Thymus (tissue), 11 donors: ENCODE data around the gene APBB1IP. TPM values are rescaled to one million over a fixed set of nuclear protein-coding genes. Genes with fewer than 3 reads are reported as not detected.
"Not testable (repeated sequence)": the region's sequence is repeated elsewhere in the genome, so short reads cannot be mapped to it uniquely, and the experiment has no call there.

Source experiments
- DNase-seq, 9 donors: peaks; one replicate each; pipeline ENCODE4 v3.0.0-alpha.2; 2013; ENCODE audit warnings: low spot score in 9 of 9, low read depth in 6 of 9, missing footprints in 1 of 9
- H3K27ac ChIP-seq, 2 donors: one replicate each; pipeline ENCODE4 v1.5.1; 2013; ENCODE audit warnings: control low read depth in 1 of 2, low read depth in 1 of 2, low read length in 1 of 2, mild to moderate bottlenecking in 1 of 2, moderate library complexity in 1 of 2
- H3K27me3 ChIP-seq, 2 donors: one replicate each; pipeline ENCODE4 v1.5.1; 2013; ENCODE audit warnings: low read length in 1 of 2; ENCODE audit not compliant: control insufficient read depth in 2 of 2, insufficient read depth in 1 of 2
- H3K36me3 ChIP-seq, 2 donors: one replicate each; pipeline ENCODE4 v1.5.1; 2013; ENCODE audit warnings: low read length in 1 of 2, mild to moderate bottlenecking in 1 of 2, moderate library complexity in 1 of 2; ENCODE audit not compliant: control insufficient read depth in 2 of 2, insufficient read depth in 2 of 2
- H3K4me1 ChIP-seq, 2 donors: one replicate each; pipeline ENCODE4 v1.5.1; 2013; ENCODE audit warnings: low read length in 2 of 2; ENCODE audit not compliant: control insufficient read depth in 2 of 2, insufficient read depth in 2 of 2
- H3K4me3 ChIP-seq, 2 donors: one replicate each; pipeline ENCODE4 v1.5.1; 2013; ENCODE audit warnings: low read length in 2 of 2, control low read depth in 1 of 2, mild to moderate bottlenecking in 1 of 2
- H3K9me3 ChIP-seq, 2 donors: one replicate each; pipeline ENCODE4 v1.5.1; 2013; ENCODE audit warnings: low read length in 1 of 2, mild to moderate bottlenecking in 1 of 2; ENCODE audit not compliant: control insufficient read depth in 2 of 2, insufficient read depth in 1 of 2
- WGBS: extraction: QIAGEN DNeasy Blood & Tissue Kit; methylation state at CpG from one replicate; pipeline ENCODE4 v1.1.7; 2013; 5-methylcytosine and 5-hydroxymethylcytosine counted together
- polyA plus RNA-seq: library from polyadenylated mRNA; stranded (reverse); fragments of 200-250 nt; gene quantifications from one replicate; pipeline ENCODE4 v1.2.3, GENCODE V29; 2013
- total RNA-seq: library from RNA; stranded (reverse); fragments of 120-200 nt; gene quantifications from one replicate; pipeline ENCODE4 v1.2.4, GENCODE V29; 2013
- donor health status: healthy.

Gene APBB1IP
- total and polyA plus RNA-seq, 2 donors = 40.0 to 46.2 TPM

- peaks cover 64 to 96% of the 10 kb centered on the region in 2 donors for H3K36me3 ChIP-seq
Observed at GRCh38 chr10:26502986-26503385, 64.8 kb downstream of the APBB1IP start.

GRCh38 chr10:26503911-26504310 is 65.8 kb downstream of the APBB1IP start:
- no peak overlapping the region for H3K4me3 ChIP-seq
- peak in 2 of 9 donors; percentile 44 to 71 for DNase-seq
- H3K36me3 ChIP-seq = peaks cover 57 to 92% of the 10 kb centered on the region in 2 donors
- no peaks in the 10 kb centered on the region for H3K9me3 ChIP-seq
- peaks cover 2 to 11% of the 10 kb centered on the region in 2 donors for H3K4me1 ChIP-seq
- 73% methylated on average over 3 of the region's 3 CpGs for WGBS
- H3K27ac ChIP-seq = peak overlapping the region in 1 of 2 donors; percentile 59
- H3K27me3 ChIP-seq = no peaks in the 10 kb centered on the region

More at GRCh38 chr10:26502986-26503385, 64.8 kb downstream of the APBB1IP start:
- H3K27ac ChIP-seq = no peak overlapping the region
- peaks cover 2 to 13% of the 10 kb centered on the region in 2 donors for H3K4me1 ChIP-seq
- no peaks in the 10 kb centered on the region for H3K9me3 ChIP-seq
- H3K4me3 ChIP-seq = no peak overlapping the region
- WGBS = 98% methylated on average over 6 of the region's 6 CpGs
- H3K27me3 ChIP-seq = no peaks in the 10 kb centered on the region
- DNase-seq = no peak

DNA sequence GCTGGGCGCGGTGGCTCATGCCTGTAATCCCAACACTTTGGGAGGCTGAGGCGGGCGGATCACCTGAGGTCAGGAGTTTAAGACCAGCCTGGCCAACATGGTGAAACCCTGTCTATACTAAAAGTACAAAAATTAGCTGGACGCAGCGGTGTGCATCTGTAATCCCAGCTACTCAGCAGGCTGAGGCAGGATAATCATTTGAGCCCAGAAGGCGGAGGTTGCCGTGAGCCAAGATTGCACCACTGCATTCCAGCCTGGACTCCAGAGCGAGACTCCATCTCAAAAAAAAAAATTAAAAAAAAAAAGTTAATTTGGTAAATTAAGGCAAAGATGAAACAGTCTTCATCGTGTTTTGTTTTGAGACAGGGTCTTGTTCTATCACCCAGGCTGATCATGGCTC is 66.3 kb downstream of the APBB1IP start:
- H3K4me3 ChIP-seq, DNase-seq, H3K27ac ChIP-seq, H3K4me1 ChIP-seq, H3K27me3 ChIP-seq, H3K9me3 ChIP-seq: not testable (repeated sequence)
- 91% methylated on average over 10 of the region's 10 CpGs for WGBS
- H3K36me3 ChIP-seq = peaks cover 54 to 92% of the 10 kb centered on the region in 2 donors

DNA sequence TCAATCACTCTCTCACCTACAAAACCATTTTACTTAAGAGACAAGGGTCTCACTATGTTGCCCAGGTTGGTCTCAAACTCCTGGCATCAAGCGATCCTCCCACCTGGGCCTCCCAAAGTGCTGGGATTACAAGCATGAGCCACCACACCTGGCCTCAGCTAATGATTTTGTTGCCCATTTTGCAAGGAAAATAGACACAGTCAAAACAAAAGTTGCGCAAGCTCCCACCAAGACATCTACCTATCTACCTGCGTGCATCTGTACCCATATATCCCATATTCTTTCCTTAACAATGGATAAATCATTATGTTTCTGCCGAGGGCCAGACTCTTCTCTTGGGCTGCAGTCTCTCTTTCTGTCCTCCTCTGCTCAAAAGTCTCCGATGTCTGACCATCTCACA is 67.3 kb downstream of the APBB1IP start:
- over 99% methylated on average over 5 of the region's 5 CpGs for WGBS
- H3K27me3 ChIP-seq = no peaks in the 10 kb centered on the region
- no peak for DNase-seq
- H3K4me1 ChIP-seq = peaks cover 2 to 8% of the 10 kb centered on the region in 2 donors
- H3K36me3 ChIP-seq = peaks cover 52 to 91% of the 10 kb centered on the region in 2 donors
- no peaks in the 10 kb centered on the region for H3K9me3 ChIP-seq
- H3K27ac ChIP-seq = no peak overlapping the region
- H3K4me3 ChIP-seq = no peak overlapping the region

DNA sequence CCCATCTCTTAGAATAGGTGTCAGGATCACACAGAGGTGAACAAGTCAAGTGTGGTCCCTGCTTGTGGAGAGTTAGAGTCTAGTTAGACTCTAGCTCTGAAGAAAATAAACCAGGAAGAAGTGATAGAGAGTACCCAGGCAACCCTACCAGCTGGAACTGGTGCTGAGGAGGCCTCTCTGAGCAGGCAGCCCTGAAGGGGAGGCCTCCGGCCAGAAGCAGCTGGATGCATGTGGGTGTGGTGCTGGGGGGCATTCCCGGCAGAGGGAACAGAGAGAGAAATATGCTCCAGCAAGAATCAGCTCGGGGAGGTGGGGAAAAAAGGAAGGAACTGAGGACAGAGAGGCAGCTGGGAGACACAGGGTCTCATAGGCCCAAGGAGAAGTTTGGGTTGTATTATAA is 68.6 kb downstream of the APBB1IP start:
- Histone ChIP-seq H3K4me3 (no peak overlapping the region), H3K27ac (peak overlapping the region in 1 of 2 donors; percentile 39), H3K4me1 (peaks cover 2 to 8% of the 10 kb centered on the region in 2 donors), H3K27me3 (no peaks in the 10 kb centered on the region), H3K9me3 (no peaks in the 10 kb centered on the region), H3K36me3 (peaks cover 50 to 90% of the 10 kb centered on the region in 2 donors)
- WGBS = 95% methylated on average over 3 of the region's 3 CpGs
- no peak for DNase-seq

- H3K4me3 ChIP-seq = no peak overlapping the region
- H3K27ac ChIP-seq = peak overlapping the region in 1 of 2 donors; percentile 39
- no peaks in the 10 kb centered on the region for H3K27me3 ChIP-seq
- H3K36me3 ChIP-seq = peaks cover 53 to 91% of the 10 kb centered on the region in 2 donors
- H3K4me1 ChIP-seq = peaks cover 0 to 8% of the 10 kb centered on the region in 2 donors
- no peak for DNase-seq
- H3K9me3 ChIP-seq = peaks cover 0 to 3% of the 10 kb centered on the region in 2 donors
Observed at GRCh38 chr10:26507441-26507840, 69.3 kb downstream of the APBB1IP start.

- Histone ChIP-seq H3K27me3 (no peaks in the 10 kb centered on the region), H3K27ac (no peak overlapping the region), H3K36me3 (peaks cover 57 to 91% of the 10 kb centered on the region in 2 donors), H3K4me1 (peaks cover 0 to 7% of the 10 kb centered on the region in 2 donors), H3K9me3 (peaks cover 0 to 5% of the 10 kb centered on the region in 2 donors), H3K4me3 (no peak overlapping the region)
- DNase-seq = no peak
- WGBS = 97% methylated on average over 4 of the region's 4 CpGs
Observed at GRCh38 chr10:26508016-26508415, 69.9 kb downstream of the APBB1IP start.

DNA sequence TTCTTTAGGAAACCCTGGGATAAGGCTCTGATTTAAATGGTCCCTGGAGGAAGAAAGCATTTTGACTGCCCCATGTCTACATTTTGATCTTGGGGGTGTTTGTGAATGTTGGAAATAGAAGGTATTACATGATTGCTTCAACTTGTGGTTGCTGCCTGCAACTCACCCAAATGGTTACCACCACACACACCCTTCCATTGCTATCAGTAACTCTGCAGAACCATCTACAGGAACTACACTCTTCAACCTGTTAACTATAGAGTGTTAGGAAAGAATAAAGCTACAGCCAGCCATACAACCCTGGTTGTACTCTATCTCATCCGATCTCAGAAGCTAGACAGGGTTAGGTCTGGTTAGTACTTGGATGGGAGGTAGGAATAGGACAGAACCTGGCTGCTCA is 71.2 kb downstream of the APBB1IP start:
- H3K4me3 ChIP-seq = no peak overlapping the region
- H3K4me1 ChIP-seq = no peaks in the 10 kb centered on the region
- no peak for DNase-seq
- H3K27ac ChIP-seq = no peak overlapping the region
- H3K27me3 ChIP-seq = no peaks in the 10 kb centered on the region
- WGBS = 98% methylated on average over 1 of the region's 1 CpG
- H3K9me3 ChIP-seq = peaks cover 0 to 5% of the 10 kb centered on the region in 2 donors
- peaks cover 64 to 95% of the 10 kb centered on the region in 2 donors for H3K36me3 ChIP-seq

GRCh38 chr10:26513101-26513500 is 75.0 kb downstream of the APBB1IP start:
- peaks cover 0 to 6% of the 10 kb centered on the region in 2 donors for H3K4me1 ChIP-seq
- H3K27me3 ChIP-seq = no peaks in the 10 kb centered on the region
- H3K4me3 ChIP-seq = no peak overlapping the region
- no peak for DNase-seq
- 97% methylated on average over 1 of the region's 1 CpG for WGBS
- no peak overlapping the region for H3K27ac ChIP-seq
- H3K36me3 ChIP-seq = peaks cover 71 to 91% of the 10 kb centered on the region in 2 donors
- H3K9me3 ChIP-seq = peaks cover 0 to 5% of the 10 kb centered on the region in 2 donors
